ENCODE measurements around the gene MED8.
A peak's percentile ranks its signal among the peaks of the same experiment; 100 is the strongest.
"Not testable (repeated sequence)": the region's sequence is repeated elsewhere in the genome, so short reads cannot be mapped to it uniquely, and the experiment has no call there.

Gene MED8

GRCh38 chr1:43382027-43382779 is 7.4 kb downstream of the MED8 start:
- no peak for DNase-seq

- DNase-seq = no peak
Measured at GRCh38 chr1:43381612-43382011, 8.0 kb downstream of the MED8 start.

- DNase-seq = no peak
Measured at GRCh38 chr1:43379476-43379875, 10.1 kb downstream of the MED8 start.

GRCh38 chr1:43377831-43378230 is 11.8 kb downstream of the MED8 start:
- no peak for DNase-seq

- no peak for DNase-seq
Measured at GRCh38 chr1:43376723-43377235, 12.8 kb downstream of the MED8 start.

- no peak for DNase-seq
Measured at GRCh38 chr1:43373066-43373940, 16.3 kb downstream of the MED8 start.

- no peak for DNase-seq
Measured at GRCh38 chr1:43372172-43372571, 17.4 kb downstream of the MED8 start.

GRCh38 chr1:43370564-43370963 is 19.0 kb downstream of the MED8 start:
- DNase-seq = no peak

- not testable (repeated sequence) for DNase-seq
Measured at GRCh38 chr1:43369779-43370178, 19.8 kb downstream of the MED8 start.

- no peak for DNase-seq
Measured at GRCh38 chr1:43368646-43369020, 21.0 kb downstream of the MED8 start.

- no peak for DNase-seq
Measured at GRCh38 chr1:43367904-43368645, 21.5 kb downstream of the MED8 start, which contains the start of gene ELOVL1. Gene ELOVL1 (minus strand): TSS chr1:43368011. CDS start chr1:43365609, 2,402 bp downstream.

GRCh38 chr1:43367026-43367903 is 22.3 kb downstream of the MED8 start:
- DNase-seq = no peak

- DNase-seq = no peak
Measured at GRCh38 chr1:43366601-43367025, 23.0 kb downstream of the MED8 start.

GRCh38 chr1:43366179-43366578 is 23.4 kb downstream of the MED8 start:
- no peak for DNase-seq

GRCh38 chr1:43365678-43366077 is 23.9 kb downstream of the MED8 start:
- no peak for DNase-seq

- DNase-seq = no peak
Measured at GRCh38 chr1:43363935-43364525, 25.6 kb downstream of the MED8 start.

GRCh38 chr1:43363283-43363934 is 26.2 kb downstream of the MED8 start:
- no peak for DNase-seq

- no peak for DNase-seq
Measured at GRCh38 chr1:43360616-43361015, 29.0 kb downstream of the MED8 start.

GRCh38 chr1:43359696-43360095 is 29.9 kb downstream of the MED8 start:
- DNase-seq = no peak

- peak; percentile 49 for DNase-seq
Measured at GRCh38 chr1:43358746-43359693, 30.6 kb downstream of the MED8 start, which contains the start of gene CDC20. Gene CDC20 (plus strand): TSS chr1:43358981. CDS start chr1:43359216, 235 bp downstream.
